WTC11 (cell line): ENCODE data around the gene SKIL. TPM values are rescaled to one million over a fixed set of nuclear protein-coding genes. Genes with fewer than 3 reads are reported as not detected.

Experiments used
- ATAC-seq: fragments of 200-7000 bp; cut with Tn5 transposase; 2 replicates; pipeline ENCODE4 v1.10.0; 2021; ENCODE audit warnings: mild to moderate bottlenecking, moderate library complexity
- CTCF ChIA-PET: fragments of 300-600 bp; sonication (Branson Sonifier 250); formaldehyde crosslinking; loops from one replicate; lab custom pipeline; 2021; ENCODE audit warnings: antibody characterized with exemption; lab: Charles Lee
- POLR2A ChIA-PET: fragments of 350-600 bp; sonication (Branson Sonifier 250); formaldehyde crosslinking; loops from one replicate; lab custom pipeline; 2021; ENCODE audit warnings: antibody characterized with exemption; lab: Charles Lee
- DNase-seq: peaks from one replicate; pipeline ENCODE4 v3.0.0; 2021; ENCODE audit warnings: low spot score
- H3K27ac Mint-ChIP-seq: 2 replicates; pipeline ENCODE4 v1.8.0; 2021; ENCODE audit warnings: mixed read lengths
- H3K27me3 Mint-ChIP-seq: 2 replicates; pipeline ENCODE4 v1.8.0; 2021; ENCODE audit warnings: low read depth, mild to moderate bottlenecking, moderate library complexity, mixed read lengths
- H3K36me3 Mint-ChIP-seq: 2 replicates; pipeline ENCODE4 v1.8.0; 2021; ENCODE audit warnings: mixed read lengths
- H3K4me1 Mint-ChIP-seq: 2 replicates; pipeline ENCODE4 v1.8.0; 2022; ENCODE audit warnings: mixed read lengths
- H3K4me3 Mint-ChIP-seq: 2 replicates; pipeline ENCODE4 v1.8.0; 2021; ENCODE audit warnings: mild to moderate bottlenecking, moderate library complexity, mixed read lengths
- H3K9me3 Mint-ChIP-seq: 2 replicates; pipeline ENCODE4 v1.8.0; 2021; ENCODE audit warnings: mixed read lengths
- FOXJ3 ChIP-seq: sonication (generic); formaldehyde crosslinking; IDR thresholded peaks from 2 replicates; pipeline ENCODE4 v1.9.0; 2021; ENCODE audit warnings: missing genetic modification reagents, mild to moderate bottlenecking, borderline replicate concordance
- GRHL2 ChIP-seq: fragments of 250-450 bp; sonication (Bioruptor Pico); IDR thresholded peaks from 2 replicates; pipeline ENCODE4 v1.8.0; 2022; ENCODE audit warnings: mild to moderate bottlenecking, moderate library complexity; ENCODE audit not compliant: insufficient replicate concordance, severe bottlenecking
- HMGA2 ChIP-seq: fragments of 250-450 bp; sonication (Bioruptor Pico); IDR thresholded peaks from 2 replicates; pipeline ENCODE4 v1.4.0; 2021; ENCODE audit warnings: mild to moderate bottlenecking, moderate library complexity
- IRF2 ChIP-seq: sonication (generic); formaldehyde crosslinking; IDR thresholded peaks from 2 replicates; pipeline ENCODE4 v1.8.0; 2022; ENCODE audit warnings: low read depth, missing genetic modification reagents, borderline replicate concordance
- MXD4 ChIP-seq: fragments of 250-450 bp; sonication (Bioruptor Pico); IDR thresholded peaks from 2 replicates; pipeline ENCODE4 v1.8.0; 2021; ENCODE audit warnings: mild to moderate bottlenecking, moderate library complexity, borderline replicate concordance
- OVOL2 ChIP-seq: fragments of 250-450 bp; sonication (Bioruptor Pico); IDR thresholded peaks from 2 replicates; pipeline ENCODE4 v1.9.0; 2021; ENCODE audit warnings: mild to moderate bottlenecking, borderline replicate concordance
- SMAD3 ChIP-seq: sonication (generic); formaldehyde crosslinking; IDR thresholded peaks from 2 replicates; pipeline ENCODE4 v1.8.0; 2022; ENCODE audit warnings: missing genetic modification reagents, mild to moderate bottlenecking, borderline replicate concordance
- TEAD1 ChIP-seq: sonication (generic); formaldehyde crosslinking; IDR thresholded peaks from 2 replicates; pipeline ENCODE4 v1.8.0; 2022; ENCODE audit warnings: mild to moderate bottlenecking, missing genetic modification reagents
- ZNF263 ChIP-seq: sonication (generic); formaldehyde crosslinking; IDR thresholded peaks from 2 replicates; pipeline ENCODE4 v1.8.1; 2022; ENCODE audit warnings: low read depth, mild to moderate bottlenecking, moderate library complexity, missing genetic modification reagents
- ZNF671 ChIP-seq: fragments of 250-450 bp; sonication (Bioruptor Pico); IDR thresholded peaks from 2 replicates; pipeline ENCODE4 v1.8.0; 2021; ENCODE audit warnings: mild to moderate bottlenecking
- total RNA-seq: library from RNA; stranded (reverse); gene quantifications from 3 replicates; pipeline ENCODE4 v1.2.3, GENCODE V29; 2021
- TF ChIP-seq, protein P1 (sequence below): sonication (generic); formaldehyde crosslinking; IDR thresholded peaks from 2 replicates; pipeline ENCODE4 v1.8.0; 2022; ENCODE audit warnings: missing genetic modification reagents
- TF ChIP-seq, protein P2 (sequence below): fragments of 200-600 bp; IDR thresholded peaks from 2 replicates; pipeline ENCODE4 v1.8.0; 2022; ENCODE audit warnings: antibody characterized with exemption
- TF ChIP-seq, protein P3 (sequence below): sonication (generic); formaldehyde crosslinking; IDR thresholded peaks from 2 replicates; pipeline ENCODE4 v1.8.0; 2022; ENCODE audit warnings: mild to moderate bottlenecking, missing genetic modification reagents
- TF ChIP-seq, protein P4 (sequence below): sonication (generic); formaldehyde crosslinking; IDR thresholded peaks from 2 replicates; pipeline ENCODE4 v1.8.0; 2022; ENCODE audit warnings: mild to moderate bottlenecking, missing genetic modification reagents
- TF ChIP-seq, protein P5 (sequence below): sonication (generic); formaldehyde crosslinking; IDR thresholded peaks from 2 replicates; pipeline ENCODE4 v1.8.1; 2023; ENCODE audit warnings: mild to moderate bottlenecking, missing genetic modification reagents, moderate library complexity
- TF ChIP-seq, protein P6 (sequence below): sonication (generic); formaldehyde crosslinking; IDR thresholded peaks from 2 replicates; pipeline ENCODE4 v1.8.1; 2023; ENCODE audit warnings: mild to moderate bottlenecking, missing genetic modification reagents
- TF ChIP-seq, protein P7 (sequence below): sonication (generic); formaldehyde crosslinking; IDR thresholded peaks from 2 replicates; pipeline ENCODE4 v1.8.1; 2022; ENCODE audit warnings: mild to moderate bottlenecking, missing genetic modification reagents, moderate library complexity, borderline replicate concordance
- TF ChIP-seq, protein P8 (sequence below): fragments of 250-450 bp; sonication (Bioruptor Pico); IDR thresholded peaks from 2 replicates; pipeline ENCODE4 v1.9.0; 2021; ENCODE audit warnings: mild to moderate bottlenecking
- TF ChIP-seq, protein P9 (sequence below): sonication (generic); formaldehyde crosslinking; IDR thresholded peaks from 2 replicates; pipeline ENCODE4 v1.8.0; 2022; ENCODE audit warnings: mild to moderate bottlenecking, missing genetic modification reagents
- TF ChIP-seq, protein P10 (sequence below): sonication (generic); formaldehyde crosslinking; conservative IDR thresholded peaks from 2 replicates; pipeline ENCODE4 v1.8.1; 2023; ENCODE audit warnings: mild to moderate bottlenecking, low read depth, missing genetic modification reagents, moderate library complexity

SKIL gene
- total RNA-seq, 1 experiment from 2014 or later = 181 TPM

DNA sequence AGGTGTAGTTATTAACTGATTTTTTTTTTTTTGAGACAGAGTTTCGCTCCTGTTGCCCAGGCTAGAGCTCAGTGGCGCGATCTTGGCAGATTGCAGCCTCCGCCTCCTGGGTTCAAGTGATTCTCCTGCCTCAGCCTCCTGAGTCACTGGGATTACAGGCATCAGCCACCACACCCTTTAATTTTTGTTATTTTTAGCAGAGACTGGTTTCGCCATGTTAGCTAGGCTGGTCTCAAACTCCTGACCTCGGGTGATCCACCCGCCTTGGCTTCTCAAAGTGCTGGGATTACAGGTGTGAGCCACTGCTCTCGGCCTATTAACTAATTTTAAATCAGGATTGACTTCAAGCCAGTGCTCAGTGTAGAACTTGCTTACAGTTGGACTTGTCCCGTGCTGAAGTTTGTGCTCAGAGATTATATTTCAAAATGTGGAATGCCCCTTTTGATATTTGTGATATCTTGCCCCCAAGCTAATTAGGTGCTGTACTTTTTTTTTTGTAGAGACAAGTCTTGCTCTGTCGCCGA lies 6.0 kb downstream of the SKIL start (continued):
- TF ChIP-seq, protein P1, sequence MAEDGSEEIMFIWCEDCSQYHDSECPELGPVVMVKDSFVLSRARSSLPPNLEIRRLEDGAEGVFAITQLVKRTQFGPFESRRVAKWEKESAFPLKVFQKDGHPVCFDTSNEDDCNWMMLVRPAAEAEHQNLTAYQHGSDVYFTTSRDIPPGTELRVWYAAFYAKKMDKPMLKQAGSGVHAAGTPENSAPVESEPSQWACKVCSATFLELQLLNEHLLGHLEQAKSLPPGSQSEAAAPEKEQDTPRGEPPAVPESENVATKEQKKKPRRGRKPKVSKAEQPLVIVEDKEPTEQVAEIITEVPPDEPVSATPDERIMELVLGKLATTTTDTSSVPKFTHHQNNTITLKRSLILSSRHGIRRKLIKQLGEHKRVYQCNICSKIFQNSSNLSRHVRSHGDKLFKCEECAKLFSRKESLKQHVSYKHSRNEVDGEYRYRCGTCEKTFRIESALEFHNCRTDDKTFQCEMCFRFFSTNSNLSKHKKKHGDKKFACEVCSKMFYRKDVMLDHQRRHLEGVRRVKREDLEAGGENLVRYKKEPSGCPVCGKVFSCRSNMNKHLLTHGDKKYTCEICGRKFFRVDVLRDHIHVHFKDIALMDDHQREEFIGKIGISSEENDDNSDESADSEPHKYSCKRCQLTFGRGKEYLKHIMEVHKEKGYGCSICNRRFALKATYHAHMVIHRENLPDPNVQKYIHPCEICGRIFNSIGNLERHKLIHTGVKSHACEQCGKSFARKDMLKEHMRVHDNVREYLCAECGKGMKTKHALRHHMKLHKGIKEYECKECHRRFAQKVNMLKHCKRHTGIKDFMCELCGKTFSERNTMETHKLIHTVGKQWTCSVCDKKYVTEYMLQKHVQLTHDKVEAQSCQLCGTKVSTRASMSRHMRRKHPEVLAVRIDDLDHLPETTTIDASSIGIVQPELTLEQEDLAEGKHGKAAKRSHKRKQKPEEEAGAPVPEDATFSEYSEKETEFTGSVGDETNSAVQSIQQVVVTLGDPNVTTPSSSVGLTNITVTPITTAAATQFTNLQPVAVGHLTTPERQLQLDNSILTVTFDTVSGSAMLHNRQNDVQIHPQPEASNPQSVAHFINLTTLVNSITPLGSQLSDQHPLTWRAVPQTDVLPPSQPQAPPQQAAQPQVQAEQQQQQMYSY (CRISPR knock-in tag) = no peak
- TF ChIP-seq, protein P2, sequence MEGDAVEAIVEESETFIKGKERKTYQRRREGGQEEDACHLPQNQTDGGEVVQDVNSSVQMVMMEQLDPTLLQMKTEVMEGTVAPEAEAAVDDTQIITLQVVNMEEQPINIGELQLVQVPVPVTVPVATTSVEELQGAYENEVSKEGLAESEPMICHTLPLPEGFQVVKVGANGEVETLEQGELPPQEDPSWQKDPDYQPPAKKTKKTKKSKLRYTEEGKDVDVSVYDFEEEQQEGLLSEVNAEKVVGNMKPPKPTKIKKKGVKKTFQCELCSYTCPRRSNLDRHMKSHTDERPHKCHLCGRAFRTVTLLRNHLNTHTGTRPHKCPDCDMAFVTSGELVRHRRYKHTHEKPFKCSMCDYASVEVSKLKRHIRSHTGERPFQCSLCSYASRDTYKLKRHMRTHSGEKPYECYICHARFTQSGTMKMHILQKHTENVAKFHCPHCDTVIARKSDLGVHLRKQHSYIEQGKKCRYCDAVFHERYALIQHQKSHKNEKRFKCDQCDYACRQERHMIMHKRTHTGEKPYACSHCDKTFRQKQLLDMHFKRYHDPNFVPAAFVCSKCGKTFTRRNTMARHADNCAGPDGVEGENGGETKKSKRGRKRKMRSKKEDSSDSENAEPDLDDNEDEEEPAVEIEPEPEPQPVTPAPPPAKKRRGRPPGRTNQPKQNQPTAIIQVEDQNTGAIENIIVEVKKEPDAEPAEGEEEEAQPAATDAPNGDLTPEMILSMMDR = no peak
- TF ChIP-seq, protein P3, sequence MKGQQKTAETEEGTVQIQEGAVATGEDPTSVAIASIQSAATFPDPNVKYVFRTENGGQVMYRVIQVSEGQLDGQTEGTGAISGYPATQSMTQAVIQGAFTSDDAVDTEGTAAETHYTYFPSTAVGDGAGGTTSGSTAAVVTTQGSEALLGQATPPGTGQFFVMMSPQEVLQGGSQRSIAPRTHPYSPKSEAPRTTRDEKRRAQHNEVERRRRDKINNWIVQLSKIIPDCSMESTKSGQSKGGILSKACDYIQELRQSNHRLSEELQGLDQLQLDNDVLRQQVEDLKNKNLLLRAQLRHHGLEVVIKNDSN = no peak
- TF ChIP-seq, protein P4, sequence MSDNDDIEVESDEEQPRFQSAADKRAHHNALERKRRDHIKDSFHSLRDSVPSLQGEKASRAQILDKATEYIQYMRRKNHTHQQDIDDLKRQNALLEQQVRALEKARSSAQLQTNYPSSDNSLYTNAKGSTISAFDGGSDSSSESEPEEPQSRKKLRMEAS (CRISPR knock-in tag) = no peak
- TF ChIP-seq FOXJ3 (no peak), IRF2 (CRISPR knock-in tag) (no peak), GRHL2 (no peak), ZNF671 (CRISPR knock-in tag) (no peak)

DNA sequence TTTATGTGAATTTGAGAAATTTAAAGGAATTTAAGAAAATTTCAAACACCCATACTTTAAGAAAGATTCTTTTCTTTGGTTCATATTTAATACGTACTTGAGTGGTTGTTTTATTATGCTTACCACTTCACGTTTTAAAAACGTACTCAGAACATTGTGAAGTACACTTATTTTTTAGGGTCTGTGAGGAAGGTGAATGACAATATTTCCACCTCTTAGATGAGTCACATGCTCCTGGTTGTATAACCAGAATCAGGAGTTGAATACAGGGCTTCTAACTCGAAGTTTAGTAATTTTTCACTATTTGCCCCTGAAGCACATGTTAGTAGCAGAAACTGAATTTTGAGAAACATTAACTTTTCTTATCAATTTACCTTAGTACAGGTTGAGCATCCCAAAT lies 7.5 kb downstream of the SKIL start:
- Mint-ChIP-seq H3K4me1 (peaks cover 67% of the 10 kb centered on the region), H3K27ac (peak overlapping the region; percentile 9), H3K9me3 (no peaks in the 10 kb centered on the region), H3K27me3 (no peaks in the 10 kb centered on the region), H3K36me3 (peaks cover 58% of the 10 kb centered on the region), H3K4me3 (peak overlapping the region; percentile 94)
- ATAC-seq (no peak), DNase-seq (no peak)
- ChIA-PET CTCF (interaction anchor here (0.6 kb wide), 1 partner anchor 32 kb away, joined by 3 read pairs; no protein-coding TSS in a partner anchor), POLR2A (interaction anchor here (0.8 kb wide), 1 partner anchor 9 kb away, joined by 3 read pairs; no protein-coding TSS in a partner anchor)
- TF ChIP-seq, protein P5, sequence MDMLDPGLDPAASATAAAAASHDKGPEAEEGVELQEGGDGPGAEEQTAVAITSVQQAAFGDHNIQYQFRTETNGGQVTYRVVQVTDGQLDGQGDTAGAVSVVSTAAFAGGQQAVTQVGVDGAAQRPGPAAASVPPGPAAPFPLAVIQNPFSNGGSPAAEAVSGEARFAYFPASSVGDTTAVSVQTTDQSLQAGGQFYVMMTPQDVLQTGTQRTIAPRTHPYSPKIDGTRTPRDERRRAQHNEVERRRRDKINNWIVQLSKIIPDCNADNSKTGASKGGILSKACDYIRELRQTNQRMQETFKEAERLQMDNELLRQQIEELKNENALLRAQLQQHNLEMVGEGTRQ (CRISPR knock-in tag) = no peak
- no peak for TF ChIP-seq HMGA2 (CRISPR knock-in tag)
- TF ChIP-seq, protein P6, sequence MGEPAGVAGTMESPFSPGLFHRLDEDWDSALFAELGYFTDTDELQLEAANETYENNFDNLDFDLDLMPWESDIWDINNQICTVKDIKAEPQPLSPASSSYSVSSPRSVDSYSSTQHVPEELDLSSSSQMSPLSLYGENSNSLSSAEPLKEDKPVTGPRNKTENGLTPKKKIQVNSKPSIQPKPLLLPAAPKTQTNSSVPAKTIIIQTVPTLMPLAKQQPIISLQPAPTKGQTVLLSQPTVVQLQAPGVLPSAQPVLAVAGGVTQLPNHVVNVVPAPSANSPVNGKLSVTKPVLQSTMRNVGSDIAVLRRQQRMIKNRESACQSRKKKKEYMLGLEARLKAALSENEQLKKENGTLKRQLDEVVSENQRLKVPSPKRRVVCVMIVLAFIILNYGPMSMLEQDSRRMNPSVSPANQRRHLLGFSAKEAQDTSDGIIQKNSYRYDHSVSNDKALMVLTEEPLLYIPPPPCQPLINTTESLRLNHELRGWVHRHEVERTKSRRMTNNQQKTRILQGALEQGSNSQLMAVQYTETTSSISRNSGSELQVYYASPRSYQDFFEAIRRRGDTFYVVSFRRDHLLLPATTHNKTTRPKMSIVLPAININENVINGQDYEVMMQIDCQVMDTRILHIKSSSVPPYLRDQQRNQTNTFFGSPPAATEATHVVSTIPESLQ (CRISPR knock-in tag) = no peak
- TF ChIP-seq, protein P7, sequence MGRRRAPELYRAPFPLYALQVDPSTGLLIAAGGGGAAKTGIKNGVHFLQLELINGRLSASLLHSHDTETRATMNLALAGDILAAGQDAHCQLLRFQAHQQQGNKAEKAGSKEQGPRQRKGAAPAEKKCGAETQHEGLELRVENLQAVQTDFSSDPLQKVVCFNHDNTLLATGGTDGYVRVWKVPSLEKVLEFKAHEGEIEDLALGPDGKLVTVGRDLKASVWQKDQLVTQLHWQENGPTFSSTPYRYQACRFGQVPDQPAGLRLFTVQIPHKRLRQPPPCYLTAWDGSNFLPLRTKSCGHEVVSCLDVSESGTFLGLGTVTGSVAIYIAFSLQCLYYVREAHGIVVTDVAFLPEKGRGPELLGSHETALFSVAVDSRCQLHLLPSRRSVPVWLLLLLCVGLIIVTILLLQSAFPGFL (CRISPR knock-in tag) = no peak
- no peak for TF ChIP-seq ZNF263
- TF ChIP-seq, protein P8, sequence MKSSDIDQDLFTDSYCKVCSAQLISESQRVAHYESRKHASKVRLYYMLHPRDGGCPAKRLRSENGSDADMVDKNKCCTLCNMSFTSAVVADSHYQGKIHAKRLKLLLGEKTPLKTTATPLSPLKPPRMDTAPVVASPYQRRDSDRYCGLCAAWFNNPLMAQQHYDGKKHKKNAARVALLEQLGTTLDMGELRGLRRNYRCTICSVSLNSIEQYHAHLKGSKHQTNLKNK = no peak
- TF ChIP-seq TEAD1 (CRISPR knock-in tag) = no peak
- TF ChIP-seq OVOL2 (CRISPR knock-in tag) = no peak
- TF ChIP-seq, protein P9, sequence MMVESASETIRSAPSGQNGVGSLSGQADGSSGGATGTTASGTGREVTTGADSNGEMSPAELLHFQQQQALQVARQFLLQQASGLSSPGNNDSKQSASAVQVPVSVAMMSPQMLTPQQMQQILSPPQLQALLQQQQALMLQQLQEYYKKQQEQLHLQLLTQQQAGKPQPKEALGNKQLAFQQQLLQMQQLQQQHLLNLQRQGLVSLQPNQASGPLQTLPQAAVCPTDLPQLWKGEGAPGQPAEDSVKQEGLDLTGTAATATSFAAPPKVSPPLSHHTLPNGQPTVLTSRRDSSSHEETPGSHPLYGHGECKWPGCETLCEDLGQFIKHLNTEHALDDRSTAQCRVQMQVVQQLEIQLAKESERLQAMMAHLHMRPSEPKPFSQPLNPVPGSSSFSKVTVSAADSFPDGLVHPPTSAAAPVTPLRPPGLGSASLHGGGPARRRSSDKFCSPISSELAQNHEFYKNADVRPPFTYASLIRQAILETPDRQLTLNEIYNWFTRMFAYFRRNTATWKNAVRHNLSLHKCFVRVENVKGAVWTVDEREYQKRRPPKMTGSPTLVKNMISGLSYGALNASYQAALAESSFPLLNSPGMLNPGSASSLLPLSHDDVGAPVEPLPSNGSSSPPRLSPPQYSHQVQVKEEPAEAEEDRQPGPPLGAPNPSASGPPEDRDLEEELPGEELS = no peak
- TF ChIP-seq GRHL2 = no peak
- TF ChIP-seq MXD4 = no peak
- no peak for TF ChIP-seq SMAD3 (CRISPR knock-in tag)
- TF ChIP-seq, protein P10, sequence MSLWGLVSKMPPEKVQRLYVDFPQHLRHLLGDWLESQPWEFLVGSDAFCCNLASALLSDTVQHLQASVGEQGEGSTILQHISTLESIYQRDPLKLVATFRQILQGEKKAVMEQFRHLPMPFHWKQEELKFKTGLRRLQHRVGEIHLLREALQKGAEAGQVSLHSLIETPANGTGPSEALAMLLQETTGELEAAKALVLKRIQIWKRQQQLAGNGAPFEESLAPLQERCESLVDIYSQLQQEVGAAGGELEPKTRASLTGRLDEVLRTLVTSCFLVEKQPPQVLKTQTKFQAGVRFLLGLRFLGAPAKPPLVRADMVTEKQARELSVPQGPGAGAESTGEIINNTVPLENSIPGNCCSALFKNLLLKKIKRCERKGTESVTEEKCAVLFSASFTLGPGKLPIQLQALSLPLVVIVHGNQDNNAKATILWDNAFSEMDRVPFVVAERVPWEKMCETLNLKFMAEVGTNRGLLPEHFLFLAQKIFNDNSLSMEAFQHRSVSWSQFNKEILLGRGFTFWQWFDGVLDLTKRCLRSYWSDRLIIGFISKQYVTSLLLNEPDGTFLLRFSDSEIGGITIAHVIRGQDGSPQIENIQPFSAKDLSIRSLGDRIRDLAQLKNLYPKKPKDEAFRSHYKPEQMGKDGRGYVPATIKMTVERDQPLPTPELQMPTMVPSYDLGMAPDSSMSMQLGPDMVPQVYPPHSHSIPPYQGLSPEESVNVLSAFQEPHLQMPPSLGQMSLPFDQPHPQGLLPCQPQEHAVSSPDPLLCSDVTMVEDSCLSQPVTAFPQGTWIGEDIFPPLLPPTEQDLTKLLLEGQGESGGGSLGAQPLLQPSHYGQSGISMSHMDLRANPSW (CRISPR knock-in tag) = no peak
